SK-N-SH (cell line): ENCODE data around the gene SPIRE2. TPM values are rescaled to one million over a fixed set of nuclear protein-coding genes. Genes with fewer than 3 reads are reported as not detected.
A peak's percentile ranks its signal among the peaks of the same experiment; 100 is the strongest.

ENCODE experiments used
- CTCF ChIA-PET: fragments of 300-600, 350-600 bp; formaldehyde crosslinking; extraction: SDS; loops from one replicate; lab custom pipeline; 2021; lab: Yijun Ruan, JAX
- POLR2A ChIA-PET: fragments of 350-600 bp; sonication (Branson Sonifier 250); formaldehyde crosslinking; extraction: SDS; loops from one replicate; lab custom pipeline; 2020; ENCODE audit warnings: antibody characterized with exemption, inconsistent platforms; lab: Yijun Ruan, JAX
- DNase-seq: peaks from one replicate; pipeline ENCODE4 v3.0.0; 2012
- H2AFZ ChIP-seq: fragments of 200-600 bp; sonication (generic); 2 replicates; pipeline ENCODE4 v1.8.1; 2016; ENCODE audit warnings: antibody characterized with exemption, mild to moderate bottlenecking, low read depth
- H3F3A ChIP-seq: fragments of 200-600 bp; sonication (generic); replicated peaks from 2 replicates; pipeline ENCODE3; 2016; ENCODE audit warnings: antibody characterized with exemption, mild to moderate bottlenecking; ENCODE audit not compliant: insufficient read depth
- H3K27ac ChIP-seq, 2 experiments: fragments of 200-500 bp in 1 of 2; fragments of 200-600 bp in 1 of 2; sonication (Bioruptor generic) in 1 of 2; sonication (generic), shearing (Covaris generic) in 1 of 2; 2 replicates each; pipeline versions ENCODE4 v1.5.1 to v1.6.1; 2014 to 2016; ENCODE audit warnings: low read depth in 2 of 2, inconsistent platforms in 1 of 2, low read length in 1 of 2, mild to moderate bottlenecking in 1 of 2, mixed read lengths in 1 of 2
- H3K27me3 ChIP-seq: fragments of 200-600 bp; sonication (generic), shearing (Covaris generic); 2 replicates; pipeline ENCODE4 v1.6.1; 2016; ENCODE audit warnings: mixed run types; ENCODE audit not compliant: insufficient read depth
- H3K36me3 ChIP-seq, 2 experiments: fragments of 200-500 bp in 1 of 2; fragments of 200-600 bp in 1 of 2; sonication (Bioruptor generic) in 1 of 2; sonication (generic) in 1 of 2; replicated peaks in 1 of 2; 2 replicates each; pipeline versions ENCODE3 to v1.5.1; 2014 to 2016; ENCODE audit warnings: low read length in 1 of 2, mild to moderate bottlenecking in 1 of 2; ENCODE audit not compliant: insufficient read depth in 2 of 2, control insufficient read depth in 1 of 2
- H3K4me1 ChIP-seq, 2 experiments: fragments of 200-500 bp in 1 of 2; fragments of 200-600 bp in 1 of 2; sonication (Bioruptor generic) in 1 of 2; sonication (generic), shearing (Covaris generic) in 1 of 2; 2 replicates each; pipeline versions ENCODE4 v1.5.1 to v1.6.1; 2014 to 2016; ENCODE audit warnings: low read depth in 1 of 2, low read length in 1 of 2, mixed run types in 1 of 2; ENCODE audit not compliant: insufficient read depth in 2 of 2, control insufficient read depth in 1 of 2
- H3K4me2 ChIP-seq: fragments of 200-600 bp; sonication (generic), shearing (Covaris generic); 2 replicates; pipeline ENCODE4 v1.6.1; 2017; ENCODE audit warnings: mixed run types
- H3K4me3 ChIP-seq, 2 experiments: fragments of 200-500 bp in 1 of 2; fragments of 200-600 bp in 1 of 2; sonication (Bioruptor generic) in 1 of 2; sonication (generic), shearing (Covaris generic) in 1 of 2; 2 replicates each; pipeline versions ENCODE4 v1.5.1 to v1.8.1; 2014 to 2016; ENCODE audit warnings: low read depth in 2 of 2, inconsistent platforms in 1 of 2, low read length in 1 of 2, mild to moderate bottlenecking in 1 of 2, mixed read lengths in 1 of 2, moderate library complexity in 1 of 2
- H3K79me2 ChIP-seq: fragments of 200-600 bp; sonication (generic); 2 replicates; pipeline ENCODE4 v1.8.1; 2017; ENCODE audit warnings: mild to moderate bottlenecking; ENCODE audit not compliant: insufficient read depth
- H3K9ac ChIP-seq: fragments of 200-600 bp; sonication (generic); 2 replicates; pipeline ENCODE4 v1.6.1; 2017; ENCODE audit warnings: mixed run types
- H3K9me2 ChIP-seq: fragments of 200-600 bp; sonication (generic); 2 replicates; pipeline ENCODE4 v1.6.1; 2017; ENCODE audit warnings: mixed run types
- H3K9me3 ChIP-seq: fragments of 200-600 bp; sonication (generic); 2 replicates; pipeline ENCODE4 v1.6.1; 2017; ENCODE audit warnings: mixed run types, mild to moderate bottlenecking, moderate library complexity
- H4K20me1 ChIP-seq: fragments of 200-600 bp; sonication (generic); 2 replicates; pipeline ENCODE4 v1.6.1; 2017; ENCODE audit warnings: mild to moderate bottlenecking, mixed run types; ENCODE audit not compliant: insufficient read depth
- FOSL2 ChIP-seq: IDR thresholded peaks from 2 replicates; pipeline ENCODE4 v1.4.0; 2012; ENCODE audit warnings: low read depth, mild to moderate bottlenecking, moderate library complexity, borderline replicate concordance
- GABPA ChIP-seq: IDR thresholded peaks from 2 replicates; pipeline ENCODE4 v1.4.0; 2012; ENCODE audit warnings: low read depth, mild to moderate bottlenecking
- JUND ChIP-seq: IDR thresholded peaks from 2 replicates; pipeline ENCODE4 v1.4.0; 2012
- NFIC ChIP-seq: IDR thresholded peaks from 2 replicates; pipeline ENCODE4 v1.4.0; 2012; ENCODE audit warnings: borderline replicate concordance
- POLR2AphosphoS5 ChIP-seq: IDR thresholded peaks from 2 replicates; pipeline ENCODE4 v1.6.1; 2012; ENCODE audit warnings: low read depth, low read length
- RAD21 ChIP-seq: IDR thresholded peaks from 2 replicates; pipeline ENCODE4 v1.6.1; 2012; ENCODE audit warnings: mild to moderate bottlenecking, low read length
- RCOR1 ChIP-seq: fragments of 150-350 bp; IDR thresholded peaks from 2 replicates; pipeline ENCODE4 v1.6.1; 2017; ENCODE audit warnings: antibody characterized with exemption, low read length
- RFX5 ChIP-seq: IDR thresholded peaks from 2 replicates; pipeline ENCODE4 v1.6.1; 2012; ENCODE audit warnings: mild to moderate bottlenecking, improper control_type of control experiment, low read length
- RXRA ChIP-seq: IDR thresholded peaks from 2 replicates; pipeline ENCODE4 v1.4.0; 2012; ENCODE audit warnings: low read depth, mild to moderate bottlenecking, borderline replicate concordance
- SIN3A ChIP-seq: IDR thresholded peaks from 2 replicates; pipeline ENCODE4 v1.6.1; 2012; ENCODE audit warnings: low read depth, mild to moderate bottlenecking, low read length, moderate library complexity, borderline replicate concordance
- TAF1 ChIP-seq: IDR thresholded peaks from 2 replicates; pipeline ENCODE4 v1.6.1; 2012; ENCODE audit warnings: low read depth, mild to moderate bottlenecking, low read length, moderate library complexity, borderline replicate concordance
- TCF12 ChIP-seq: IDR thresholded peaks from 2 replicates; pipeline ENCODE4 v1.4.0; 2012
- YY1 ChIP-seq: IDR thresholded peaks from 2 replicates; pipeline ENCODE4 v1.4.0; 2012; ENCODE audit warnings: low read depth, mild to moderate bottlenecking
- ZBTB33 ChIP-seq: IDR thresholded peaks from 2 replicates; pipeline ENCODE4 v1.4.0; 2012; ENCODE audit warnings: low read depth, borderline replicate concordance
- WGBS: methylation state at CpG from one replicate; pipeline ENCODE4 v1.1.6; 2017; ENCODE audit warnings: low lambda C conversion rate; 5-methylcytosine and 5-hydroxymethylcytosine counted together
- polyA plus RNA-seq, 3 experiments: library from polyadenylated mRNA; depleted of rRNA; stranded (reverse); fragments of >200 nt; gene quantifications; 2 replicates each; pipeline ENCODE4 v1.2.3, GENCODE V29; 2012

SPIRE2 gene
- polyA plus RNA-seq, 1 of the 3 experiments (the other 2 are of a cell fraction), result 15.3 TPM

- H3K36me3 ChIP-seq, result peaks cover 0 to 8% of the 10 kb centered on the region in 2 experiments
- H3K4me3 ChIP-seq, result peak overlapping the region; percentile 62 to 74
- H3K9me2 ChIP-seq, result no peaks in the 10 kb centered on the region
- H3K9me3 ChIP-seq, result no peaks in the 10 kb centered on the region
- no peaks in the 10 kb centered on the region for H3K79me2 ChIP-seq
- TF ChIP-seq FOSL2 (no peak), RAD21 (no peak), RCOR1 (no peak)
- ChIA-PET CTCF (interaction anchor here (0.8 to 1.6 kb wide), 6 partner anchors 13 to 129 kb away, joined by 3 to 12 read pairs (median 4); no protein-coding TSS in a partner anchor), POLR2A (interaction anchor here (0.5 to 1.7 kb wide), 5 partner anchors 13 to 113 kb away, joined by 3 to 9 read pairs (median 4); partner anchors contain the start of gene TCF25)
- no peak for DNase-seq
- peaks cover 0 to 14% of the 10 kb centered on the region in 2 experiments; a peak in 1 of 4 replicates for H3K4me1 ChIP-seq
- 0 out of 2 replicates have a peak, but pooled peaks cover 14% of the 10 kb centered on the region for H4K20me1 ChIP-seq
- peak overlapping the region; percentile 93 for H3K4me2 ChIP-seq
- no peak overlapping the region for H2AFZ ChIP-seq
- H3F3A ChIP-seq, result peaks cover 9% of the 10 kb centered on the region
- no peaks in the 10 kb centered on the region for H3K27me3 ChIP-seq
- H3K9ac ChIP-seq, result peak overlapping the region; percentile 26; the same call in 1 of the 2 replicates
- H3K27ac ChIP-seq, result peak overlapping the region in 1 of 2 experiments; percentile 71; a peak in 3 of 4 replicates
- 20% methylated on average over 26 of the region's 26 CpGs for WGBS
Observed at GRCh38 chr16:89828870-89829629, 775 bp downstream of the SPIRE2 start.

- H2AFZ ChIP-seq, result no peak overlapping the region
- H3K79me2 ChIP-seq, result no peaks in the 10 kb centered on the region
- peaks cover 0 to 8% of the 10 kb centered on the region in 2 experiments for H3K36me3 ChIP-seq
- ChIA-PET CTCF (interaction anchor here (1.0 to 1.5 kb wide), 3 partner anchors 31 to 130 kb away, joined by 4 to 12 read pairs (median 7); no protein-coding TSS in a partner anchor), POLR2A (interaction anchor here (0.5 to 1.7 kb wide), 3 partner anchors 14 to 78 kb away, joined by 4 to 9 read pairs (median 5); partner anchors contain the start of gene TCF25)
- H3K4me1 ChIP-seq, result peaks cover 0 to 14% of the 10 kb centered on the region in 2 experiments; a peak in 1 of 4 replicates
- 0 out of 2 replicates have a peak, but pooled peaks cover 14% of the 10 kb centered on the region for H4K20me1 ChIP-seq
- no peak overlapping the region for H3K27ac ChIP-seq
- H3F3A ChIP-seq, result peaks cover 9% of the 10 kb centered on the region
- H3K9me3 ChIP-seq, result no peaks in the 10 kb centered on the region
- H3K9ac ChIP-seq, result no peak overlapping the region
- whole genome bisulfite sequencing, result 80% methylated on average over 4 of the region's 17 CpGs
- peak overlapping the region in 1 of 2 experiments; percentile 74; a peak in 2 of 4 replicates for H3K4me3 ChIP-seq
- DNase-seq, result no peak
- no peaks in the 10 kb centered on the region for H3K27me3 ChIP-seq
- TF ChIP-seq POLR2AphosphoS5 (no peak), SIN3A (no peak), YY1 (no peak), GABPA (no peak), ZBTB33 (no peak), RFX5 (no peak), TAF1 (no peak), NFIC (no peak), TCF12 (no peak), JUND (no peak), RXRA (no peak), FOSL2 (no peak), RCOR1 (no peak)
- TF ChIP-seq, all 33 proteins: peak for 0
- Histone ChIP-seq H3K9me2 (no peaks in the 10 kb centered on the region), H3K4me2 (peak overlapping the region; percentile 93)
Observed at GRCh38 chr16:89829630-89830437, 1.6 kb downstream of the SPIRE2 start.
